ENCODE data around the gene ATP8A2. TPM values are rescaled to one million over a fixed set of nuclear protein-coding genes. Genes with fewer than 3 reads are reported as not detected.

ATP8A2 gene
- total and polyA plus RNA-seq, 2 of the 8 experiments (the other 6 are each of a cell fraction or from before 2014, with no cell fraction given) = 2.4 to 8.3 TPM

GRCh38 chr13:25604106-25604505 is 232.3 kb downstream of the ATP8A2 start (continued):
- no peak for TF ChIP-seq SUZ12 (IDR thresholded peaks at IDR 0.05; ENCODE audit: low read length)

All from H1 (cell line).